Mesodermal cell (in vitro differentiated cells): ENCODE data around the gene MED12L.
A peak's percentile ranks its signal among the peaks of the same experiment; 100 is the strongest.

Source experiments
- H3K27ac ChIP-seq: 2 replicates; pipeline ENCODE4 v1.7.0; 2013; ENCODE audit warnings: mild to moderate bottlenecking, low read depth, low read length, moderate library complexity; ENCODE audit not compliant: severe bottlenecking
- H3K36me3 ChIP-seq: 2 replicates; pipeline ENCODE4 v1.7.1; 2013; ENCODE audit warnings: mild to moderate bottlenecking, low read length, moderate library complexity; ENCODE audit not compliant: control insufficient read depth, insufficient read depth
- H3K4me1 ChIP-seq: one replicate; pipeline ENCODE4 v1.7.1; 2013; ENCODE audit warnings: mild to moderate bottlenecking, low read length; ENCODE audit not compliant: insufficient read depth, control insufficient read depth, poor library complexity, severe bottlenecking
- H3K4me3 ChIP-seq: 2 replicates; pipeline ENCODE4 v1.7.0; 2013; ENCODE audit warnings: low read length, control low read depth, mild to moderate bottlenecking; ENCODE audit not compliant: insufficient read depth, poor library complexity, severe bottlenecking; ENCODE audit errors: extremely low read depth
- H3K9me3 ChIP-seq: 2 replicates; pipeline ENCODE4 v1.7.1; 2013; ENCODE audit warnings: mild to moderate bottlenecking, low read length, moderate library complexity; ENCODE audit not compliant: control insufficient read depth
- WGBS, 2 experiments: methylation state at CpG; one replicate each; pipeline ENCODE4 v1.1.5; 2013; ENCODE audit warnings: missing lambda C conversion rate in 2 of 2; ENCODE audit not compliant: insufficient coverage in 2 of 2; 5-methylcytosine and 5-hydroxymethylcytosine counted together

Gene MED12L

GRCh38 chr3:151309566-151309965 is 224.1 kb downstream of the MED12L start:
- Histone ChIP-seq H3K4me3 (no peak overlapping the region), H3K36me3 (no peaks in the 10 kb centered on the region), H3K4me1 (peaks cover 17% of the 10 kb centered on the region), H3K9me3 (no peaks in the 10 kb centered on the region), H3K27ac (no peak overlapping the region)
- 94 to 100% methylated on average over 2 of the region's 2 CpGs for WGBS, 2 experiments

GRCh38 chr3:151312972-151313371 is 227.5 kb downstream of the MED12L start:
- no peak overlapping the region for H3K4me3 ChIP-seq
- H3K9me3 ChIP-seq: no peaks in the 10 kb centered on the region
- H3K27ac ChIP-seq: no peak overlapping the region
- 67 to 83% methylated on average over 1 to 3 of the region's 3 CpGs for WGBS, 2 experiments
- no peaks in the 10 kb centered on the region for H3K36me3 ChIP-seq
- H3K4me1 ChIP-seq: peaks cover 17% of the 10 kb centered on the region

- Histone ChIP-seq H3K27ac (peak overlapping the region; percentile 68), H3K4me1 (peaks cover 17% of the 10 kb centered on the region), H3K4me3 (no peak overlapping the region), H3K36me3 (no peaks in the 10 kb centered on the region), H3K9me3 (no peaks in the 10 kb centered on the region)
- WGBS, 2 experiments: 100% methylated on average over 1 of the region's 2 CpGs
These were observed 228.7 kb downstream of the MED12L start for GRCh38 chr3:151314137-151314536.

GRCh38 chr3:151314593-151314992 is 229.1 kb downstream of the MED12L start:
- no peaks in the 10 kb centered on the region for H3K9me3 ChIP-seq
- H3K4me3 ChIP-seq: no peak overlapping the region
- WGBS, 2 experiments: 81 to 100% methylated on average over 3 of the region's 5 CpGs
- H3K27ac ChIP-seq: peak overlapping the region; percentile 68
- no peaks in the 10 kb centered on the region for H3K36me3 ChIP-seq
- H3K4me1 ChIP-seq: peaks cover 17% of the 10 kb centered on the region

DNA sequence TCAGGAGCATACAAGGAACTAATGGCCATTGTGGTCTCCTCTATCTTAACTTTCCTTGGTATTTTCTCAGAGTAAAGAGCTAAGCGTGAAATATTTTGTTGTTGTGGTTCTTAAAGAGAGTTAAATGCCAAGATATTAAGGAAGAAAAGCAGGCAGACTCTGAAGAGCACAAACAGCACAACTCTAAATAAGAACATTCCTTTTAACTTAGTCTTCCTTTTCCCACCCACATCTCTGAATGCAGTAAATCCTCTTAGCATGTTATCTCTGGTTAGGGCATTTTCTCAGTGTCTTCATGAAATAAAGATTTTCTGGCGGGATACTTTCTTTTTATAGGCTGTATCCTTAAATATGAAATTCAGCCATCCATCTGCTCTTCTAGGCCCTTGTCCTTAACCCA is 229.7 kb downstream of the MED12L start:
- H3K36me3 ChIP-seq: no peaks in the 10 kb centered on the region
- peaks cover 17% of the 10 kb centered on the region for H3K4me1 ChIP-seq
- 100% methylated on average over 1 of the region's 2 CpGs; no CpG with 5 or more reads in 1 of the 2 experiments for WGBS, 2 experiments
- H3K27ac ChIP-seq: peak overlapping the region; percentile 68
- no peaks in the 10 kb centered on the region for H3K9me3 ChIP-seq
- no peak overlapping the region for H3K4me3 ChIP-seq

- Histone ChIP-seq H3K36me3 (no peaks in the 10 kb centered on the region), H3K4me3 (no peak overlapping the region), H3K27ac (peak overlapping the region; percentile 68), H3K4me1 (peaks cover 17% of the 10 kb centered on the region), H3K9me3 (no peaks in the 10 kb centered on the region)
- no CpG with 5 or more reads among the region's 2 CpGs for WGBS, 2 experiments
These were observed 230.4 kb downstream of the MED12L start for GRCh38 chr3:151315846-151316245.

DNA sequence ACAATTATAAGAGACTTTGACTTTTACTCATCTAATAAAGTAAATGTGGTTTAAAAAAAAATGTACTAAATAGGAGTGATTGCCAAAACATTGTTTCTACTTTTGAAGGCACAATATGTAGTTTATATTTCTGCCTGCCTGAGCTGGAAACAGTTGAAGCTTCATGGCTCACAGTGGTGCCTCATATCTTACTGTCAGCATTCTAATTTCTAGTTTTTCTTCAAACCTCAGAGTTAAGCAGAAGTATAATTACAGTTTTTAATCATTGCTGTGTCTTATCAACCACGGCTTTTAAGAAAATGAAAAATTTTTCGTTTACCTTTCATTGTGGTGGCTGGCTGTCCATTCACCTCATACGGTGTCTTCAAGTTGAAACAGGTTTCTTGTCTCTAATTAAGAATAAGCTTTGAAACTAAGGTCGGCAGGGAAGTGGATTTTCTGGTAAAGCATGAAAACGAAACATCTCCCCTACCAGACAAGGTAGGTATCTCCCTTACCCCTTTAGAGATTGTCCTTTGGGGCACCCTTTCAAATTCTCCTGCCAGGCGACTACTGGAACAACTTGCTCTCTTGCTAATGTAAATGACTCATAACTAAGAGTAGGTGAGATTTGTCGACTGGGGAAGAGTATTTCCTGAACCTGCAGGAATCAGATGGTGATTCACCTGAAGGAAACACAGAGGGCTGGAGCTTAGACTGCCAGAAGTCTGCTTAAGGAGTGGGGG is 231.0 kb downstream of the MED12L start, which contains the start of gene GPR87:
GPR87 (minus strand) TSS at position 554 of the 725 bp plus-strand sequence. CDS start 16,720 bp downstream, outside the sequence.
- H3K4me3 ChIP-seq: peak within 1 kb of the TSS; percentile 14
- no peaks in the 10 kb centered on the region for H3K9me3 ChIP-seq
- H3K4me1 ChIP-seq: peaks cover 17% of the 10 kb centered on the region
- H3K36me3 ChIP-seq: no peaks in the 10 kb centered on the region
- peak within 1 kb of the TSS; percentile 68 for H3K27ac ChIP-seq
- 67 to 84% methylated on average over 2 to 4 of the region's 7 CpGs for WGBS, 2 experiments

GRCh38 chr3:151318313-151318712 is 232.8 kb downstream of the MED12L start:
- Histone ChIP-seq H3K27ac (no peak overlapping the region), H3K36me3 (no peaks in the 10 kb centered on the region), H3K4me1 (peaks cover 17% of the 10 kb centered on the region), H3K9me3 (no peaks in the 10 kb centered on the region), H3K4me3 (no peak overlapping the region)

GRCh38 chr3:151318991-151319390 is 233.5 kb downstream of the MED12L start:
- Histone ChIP-seq H3K4me3 (no peak overlapping the region), H3K4me1 (peaks cover 17% of the 10 kb centered on the region), H3K36me3 (no peaks in the 10 kb centered on the region), H3K27ac (no peak overlapping the region), H3K9me3 (no peaks in the 10 kb centered on the region)
- 88 to 95% methylated on average over 5 to 6 of the region's 7 CpGs for WGBS, 2 experiments

- Histone ChIP-seq H3K4me1 (peaks cover 17% of the 10 kb centered on the region), H3K36me3 (no peaks in the 10 kb centered on the region), H3K4me3 (no peak overlapping the region), H3K27ac (no peak overlapping the region), H3K9me3 (no peaks in the 10 kb centered on the region)
- 100% methylated on average over 3 of the region's 4 CpGs; no CpG with 5 or more reads in 1 of the 2 experiments for WGBS, 2 experiments
These were observed 234.2 kb downstream of the MED12L start for GRCh38 chr3:151319628-151320027.

DNA sequence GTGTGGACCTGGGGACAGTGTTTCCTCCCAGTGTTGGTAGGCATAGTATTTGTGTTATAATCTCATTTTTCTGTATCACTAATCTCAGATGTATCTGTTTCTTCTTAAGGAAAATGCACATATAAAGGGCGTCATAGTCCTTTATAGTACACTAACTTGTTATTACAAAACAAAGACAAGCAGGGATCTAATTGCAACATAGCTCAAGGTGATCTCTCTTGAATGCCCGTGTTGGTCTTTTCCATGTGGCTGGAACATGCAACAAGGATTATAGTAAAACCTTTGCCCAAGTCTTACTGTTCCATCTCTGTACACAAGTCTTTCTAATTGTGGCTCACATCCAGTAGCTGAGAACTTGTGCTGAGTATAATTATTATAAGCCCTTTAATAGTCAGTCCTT is 234.7 kb downstream of the MED12L start:
- no peak overlapping the region for H3K4me3 ChIP-seq

More for the DNA sequence above, 234.7 kb downstream of the MED12L start:
- WGBS, 2 experiments: 100% methylated on average over 1 of the region's 2 CpGs
- H3K9me3 ChIP-seq: no peaks in the 10 kb centered on the region
- H3K27ac ChIP-seq: no peak overlapping the region
- H3K36me3 ChIP-seq: no peaks in the 10 kb centered on the region
- peaks cover 13% of the 10 kb centered on the region for H3K4me1 ChIP-seq
